Right atrium auricular region (tissue), 2 donors: ENCODE measurements around the gene PALM. TPM values are rescaled to one million over a fixed set of nuclear protein-coding genes. Genes with fewer than 3 reads are reported as not detected.

Source experiments
- DNase-seq: peaks from one replicate; pipeline ENCODE4 v3.0.0-alpha.2; 2019; ENCODE audit warnings: low spot score
- H3K27ac ChIP-seq, 2 donors: fragments of 200-600 bp; sonication (generic); 1 replicate in 1 of 2; 2 replicates in 1 of 2; pipeline ENCODE4 v1.5.1; 2016 to 2019
- H3K27me3 ChIP-seq, 2 donors: fragments of 200-600 bp; sonication (generic); one replicate each; pipeline versions ENCODE4 v1.5.1 to v1.6.0; 2017 to 2019
- H3K36me3 ChIP-seq: fragments of 200-600 bp; sonication (generic); one replicate; pipeline ENCODE4 v1.5.1; 2016
- H3K4me1 ChIP-seq, 2 donors: fragments of 200-600 bp; sonication (generic); one replicate each; pipeline versions ENCODE4 v1.5.1 to v1.6.0; 2017 to 2019
- H3K4me3 ChIP-seq, 2 donors: fragments of 200-600 bp; sonication (generic); 1 replicate in 1 of 2; 2 replicates in 1 of 2; pipeline ENCODE4 v1.5.1; 2017 to 2019; ENCODE audit warnings: mild to moderate bottlenecking in 1 of 2, moderate library complexity in 1 of 2
- H3K9me3 ChIP-seq, 2 donors: fragments of 200-600 bp; sonication (generic); one replicate each; pipeline ENCODE4 v1.5.1; 2019
- total RNA-seq, 2 donors: library from RNA; depleted of rRNA; stranded (reverse); fragments of >200 nt; gene quantifications; one replicate each; pipeline ENCODE4 v1.1.0, GENCODE V29; 2016
- TF ChIP-seq, protein P1 (sequence below), 2 donors: fragments of 200-600 bp; sonication (generic); IDR thresholded peaks; one replicate each; pipeline ENCODE4 v1.5.1; 2019; ENCODE audit warnings: antibody characterized with exemption in 2 of 2

The PALM gene
- total RNA-seq, 2 donors from 2014 or later = 28.7 to 64.9 TPM

DNA sequence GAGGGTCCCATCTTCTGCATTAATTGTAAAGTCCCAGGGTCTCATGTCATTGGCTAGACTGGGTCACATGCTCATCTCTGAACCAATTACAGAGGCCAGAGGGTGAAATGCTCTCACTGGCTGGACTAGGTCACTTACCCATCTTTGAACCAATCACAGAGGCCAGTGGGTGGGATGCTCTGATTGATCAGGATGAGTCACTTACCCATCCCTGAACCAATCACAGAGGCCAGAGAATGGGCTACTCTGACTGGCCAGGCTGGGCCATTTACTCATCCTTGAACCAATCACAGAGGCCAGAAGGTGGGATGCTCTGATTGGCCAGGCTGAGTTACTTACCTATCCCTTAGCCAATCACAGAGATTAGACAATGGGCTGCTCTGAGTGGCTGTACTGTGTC is 47.5 kb downstream of the PALM start:
- DNase-seq = no peak
- no peak overlapping the region for H3K27ac ChIP-seq
- no peak overlapping the region for H3K4me3 ChIP-seq
- no peaks in the 10 kb centered on the region for H3K36me3 ChIP-seq
- no peaks in the 10 kb centered on the region for H3K27me3 ChIP-seq
- H3K9me3 ChIP-seq = peaks cover 0 to 10% of the 10 kb centered on the region in 2 donors
- H3K4me1 ChIP-seq = no peaks in the 10 kb centered on the region
- TF ChIP-seq, protein P1, sequence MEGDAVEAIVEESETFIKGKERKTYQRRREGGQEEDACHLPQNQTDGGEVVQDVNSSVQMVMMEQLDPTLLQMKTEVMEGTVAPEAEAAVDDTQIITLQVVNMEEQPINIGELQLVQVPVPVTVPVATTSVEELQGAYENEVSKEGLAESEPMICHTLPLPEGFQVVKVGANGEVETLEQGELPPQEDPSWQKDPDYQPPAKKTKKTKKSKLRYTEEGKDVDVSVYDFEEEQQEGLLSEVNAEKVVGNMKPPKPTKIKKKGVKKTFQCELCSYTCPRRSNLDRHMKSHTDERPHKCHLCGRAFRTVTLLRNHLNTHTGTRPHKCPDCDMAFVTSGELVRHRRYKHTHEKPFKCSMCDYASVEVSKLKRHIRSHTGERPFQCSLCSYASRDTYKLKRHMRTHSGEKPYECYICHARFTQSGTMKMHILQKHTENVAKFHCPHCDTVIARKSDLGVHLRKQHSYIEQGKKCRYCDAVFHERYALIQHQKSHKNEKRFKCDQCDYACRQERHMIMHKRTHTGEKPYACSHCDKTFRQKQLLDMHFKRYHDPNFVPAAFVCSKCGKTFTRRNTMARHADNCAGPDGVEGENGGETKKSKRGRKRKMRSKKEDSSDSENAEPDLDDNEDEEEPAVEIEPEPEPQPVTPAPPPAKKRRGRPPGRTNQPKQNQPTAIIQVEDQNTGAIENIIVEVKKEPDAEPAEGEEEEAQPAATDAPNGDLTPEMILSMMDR (IDR thresholded peaks at IDR 0.05) = no peak

DNA sequence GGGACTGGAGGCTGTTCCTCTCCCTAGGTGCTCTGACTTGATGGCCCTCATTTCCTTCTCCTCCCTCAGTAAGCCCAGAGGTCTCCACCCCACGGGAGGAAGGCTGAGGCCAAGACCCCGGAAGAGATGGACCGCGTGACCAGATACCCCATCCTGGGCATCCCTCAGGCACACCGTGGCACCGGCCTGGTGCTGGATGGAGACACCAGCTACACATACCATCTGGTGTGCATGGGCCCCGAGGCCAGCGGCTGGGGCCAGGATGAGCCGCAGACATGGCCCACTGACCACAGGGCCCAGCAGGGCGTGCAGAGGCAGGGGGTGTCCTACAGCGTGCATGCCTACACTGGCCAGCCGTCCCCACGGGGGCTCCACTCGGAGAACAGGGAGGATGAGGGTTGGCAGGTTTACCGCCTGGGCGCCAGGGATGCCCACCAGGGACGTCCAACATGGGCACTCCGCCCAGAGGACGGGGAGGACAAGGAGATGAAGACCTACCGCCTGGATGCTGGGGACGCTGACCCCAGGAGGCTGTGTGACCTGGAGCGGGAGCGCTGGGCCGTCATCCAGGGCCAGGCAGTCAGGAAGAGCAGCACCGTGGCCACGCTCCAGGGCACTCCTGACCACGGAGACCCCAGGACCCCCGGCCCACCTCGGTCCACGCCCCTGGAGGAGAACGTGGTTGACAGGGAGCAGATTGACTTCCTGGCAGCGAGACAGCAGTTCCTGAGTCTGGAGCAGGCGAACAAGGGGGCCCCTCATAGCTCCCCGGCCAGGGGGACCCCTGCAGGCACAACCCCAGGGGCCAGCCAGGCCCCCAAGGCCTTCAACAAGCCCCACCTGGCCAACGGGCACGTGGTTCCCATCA is 48.3 kb downstream of the PALM start:
- H3K4me3 ChIP-seq = no peak overlapping the region
- TF ChIP-seq, protein P1 (IDR thresholded peaks at IDR 0.05) = no peak
- peaks cover 0 to 10% of the 10 kb centered on the region in 2 donors for H3K9me3 ChIP-seq
- no peaks in the 10 kb centered on the region for H3K36me3 ChIP-seq
- no peak for DNase-seq
- no peaks in the 10 kb centered on the region for H3K27me3 ChIP-seq
- H3K27ac ChIP-seq = no peak overlapping the region
- no peaks in the 10 kb centered on the region for H3K4me1 ChIP-seq

DNA sequence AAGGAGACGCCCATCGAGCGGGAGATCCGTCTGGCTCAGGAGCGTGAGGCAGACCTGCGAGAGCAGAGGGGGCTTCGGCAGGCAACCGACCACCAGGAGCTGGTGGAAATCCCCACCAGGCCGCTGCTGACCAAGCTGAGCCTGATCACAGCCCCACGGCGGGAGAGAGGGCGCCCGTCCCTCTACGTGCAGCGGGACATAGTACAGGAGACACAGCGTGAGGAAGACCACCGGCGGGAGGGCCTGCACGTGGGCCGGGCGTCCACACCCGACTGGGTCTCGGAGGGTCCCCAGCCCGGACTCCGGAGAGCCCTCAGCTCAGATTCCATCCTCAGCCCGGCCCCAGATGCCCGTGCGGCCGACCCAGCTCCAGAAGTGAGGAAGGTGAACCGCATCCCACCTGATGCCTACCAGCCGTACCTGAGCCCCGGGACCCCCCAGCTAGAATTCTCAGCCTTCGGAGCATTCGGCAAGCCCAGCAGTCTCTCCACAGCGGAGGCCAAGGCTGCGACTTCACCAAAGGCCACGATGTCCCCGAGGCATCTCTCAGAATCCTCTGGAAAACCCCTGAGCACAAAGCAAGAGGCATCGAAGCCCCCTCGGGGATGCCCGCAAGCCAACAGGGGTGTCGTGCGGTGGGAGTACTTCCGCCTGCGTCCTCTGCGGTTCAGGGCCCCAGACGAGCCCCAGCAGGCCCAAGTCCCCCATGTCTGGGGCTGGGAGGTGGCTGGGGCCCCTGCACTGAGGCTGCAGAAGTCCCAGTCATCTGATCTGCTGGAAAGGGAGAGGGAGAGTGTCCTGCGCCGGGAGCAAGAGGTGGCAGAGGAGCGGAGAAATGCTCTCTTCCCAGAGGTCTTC is 49.3 kb downstream of the PALM start:
- no peak for DNase-seq
- peaks cover 0 to 10% of the 10 kb centered on the region in 2 donors for H3K9me3 ChIP-seq
- TF ChIP-seq, protein P1 (IDR thresholded peaks at IDR 0.05) = no peak
- no peaks in the 10 kb centered on the region for H3K4me1 ChIP-seq
- H3K27me3 ChIP-seq = no peaks in the 10 kb centered on the region
- H3K4me3 ChIP-seq = no peak overlapping the region
- H3K36me3 ChIP-seq = no peaks in the 10 kb centered on the region
- no peak overlapping the region for H3K27ac ChIP-seq

DNA sequence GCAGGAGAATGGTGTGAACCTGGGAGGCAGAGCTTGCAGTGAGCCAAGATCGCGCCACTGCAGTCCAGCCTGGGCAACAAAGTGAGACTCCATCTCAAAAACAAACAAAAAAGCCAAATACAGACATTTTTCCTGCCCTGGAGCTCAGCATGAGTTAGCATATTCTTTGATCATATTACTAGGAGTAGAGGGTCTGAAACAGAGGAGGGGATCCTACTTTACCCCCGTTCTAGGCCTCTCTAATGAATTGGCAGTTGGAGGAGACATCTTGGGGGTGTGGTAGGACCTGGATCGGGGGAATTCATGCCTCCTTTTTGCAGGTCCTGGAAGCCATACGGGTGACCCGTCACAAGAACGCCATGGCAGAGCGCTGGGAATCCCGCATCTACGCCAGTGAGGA is 54.4 kb downstream of the PALM start:
- Histone ChIP-seq H3K4me1 (no peaks in the 10 kb centered on the region), H3K27ac (no peak overlapping the region), H3K9me3 (peaks cover 0 to 9% of the 10 kb centered on the region in 2 donors), H3K36me3 (no peaks in the 10 kb centered on the region), H3K4me3 (no peak overlapping the region), H3K27me3 (no peaks in the 10 kb centered on the region)
- TF ChIP-seq, protein P1 (IDR thresholded peaks at IDR 0.05) = no peak
- DNase-seq = no peak

DNA sequence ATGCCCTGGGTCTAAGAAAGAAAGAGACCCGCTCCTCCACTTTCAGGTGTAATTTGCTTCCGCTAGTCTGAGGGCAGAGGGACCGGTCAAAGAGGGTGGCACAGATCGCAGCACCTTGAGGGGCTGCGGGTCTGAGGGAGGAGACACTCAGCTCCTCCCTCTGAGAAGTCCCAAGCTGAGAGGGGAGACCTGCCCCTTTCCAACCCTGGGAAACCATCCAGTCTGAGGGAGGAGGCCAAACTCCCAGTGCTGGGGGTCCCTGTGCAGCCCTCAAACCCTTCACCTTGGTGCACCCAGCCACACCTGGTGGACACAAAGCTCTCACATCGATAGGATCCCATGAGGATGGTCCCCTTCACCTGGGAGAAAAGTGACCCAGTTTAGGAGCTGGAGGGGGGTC is 55.1 kb downstream of the PALM start:
- peaks cover 0 to 2% of the 10 kb centered on the region in 2 donors for H3K9me3 ChIP-seq
- DNase-seq = no peak
- TF ChIP-seq, protein P1 (IDR thresholded peaks at IDR 0.05) = no peak

More for the DNA sequence above, 55.1 kb downstream of the PALM start:
- no peaks in the 10 kb centered on the region for H3K4me1 ChIP-seq
- H3K27ac ChIP-seq = no peak overlapping the region
- no peak overlapping the region for H3K4me3 ChIP-seq
- no peaks in the 10 kb centered on the region for H3K36me3 ChIP-seq
- no peaks in the 10 kb centered on the region for H3K27me3 ChIP-seq
